ENCODE results near the gene TNFRSF25. TPM values are rescaled to one million over a fixed set of nuclear protein-coding genes. Genes with fewer than 3 reads are reported as not detected.

Gene TNFRSF25
- total and polyA plus RNA-seq, 4 donors: 4.9 to 19.8 (median 11.7) TPM

- H3K27me3 ChIP-seq (ENCODE audit: control insufficient read depth in 3 of 3, insufficient read depth in 3 of 3, low read length in 2 of 3): peaks cover 6 to 77% (median 64%) of the 10 kb centered on the region in 3 donors
- no peak within 1 kb of the TSS for H3K4me3 ChIP-seq
- DNase-seq (no peak), ATAC-seq (ENCODE audit: insufficient read depth, low FRiP score) (no peak)
- no peak within 1 kb of the TSS for H3K27ac ChIP-seq (ENCODE audit: low read depth in 1 of 2, low read length in 1 of 2)
- H3K36me3 ChIP-seq (ENCODE audit: control insufficient read depth in 4 of 4, insufficient read depth in 4 of 4, low read length in 4 of 4): no peaks in the 10 kb centered on the region
- WGBS, 2 donors: 1 to 2% methylated on average over 53 to 62 of the region's 62 CpGs
- H3K9me3 ChIP-seq (ENCODE audit: control insufficient read depth in 4 of 4, insufficient read depth in 3 of 4, low read length in 3 of 4): peaks cover 0 to 2% (median 0%) of the 10 kb centered on the region in 4 donors
- H3K9ac ChIP-seq (ENCODE audit: insufficient read depth in 1 of 2, low read length in 2 of 2): no peak within 1 kb of the TSS
- TF ChIP-seq, protein P1, sequence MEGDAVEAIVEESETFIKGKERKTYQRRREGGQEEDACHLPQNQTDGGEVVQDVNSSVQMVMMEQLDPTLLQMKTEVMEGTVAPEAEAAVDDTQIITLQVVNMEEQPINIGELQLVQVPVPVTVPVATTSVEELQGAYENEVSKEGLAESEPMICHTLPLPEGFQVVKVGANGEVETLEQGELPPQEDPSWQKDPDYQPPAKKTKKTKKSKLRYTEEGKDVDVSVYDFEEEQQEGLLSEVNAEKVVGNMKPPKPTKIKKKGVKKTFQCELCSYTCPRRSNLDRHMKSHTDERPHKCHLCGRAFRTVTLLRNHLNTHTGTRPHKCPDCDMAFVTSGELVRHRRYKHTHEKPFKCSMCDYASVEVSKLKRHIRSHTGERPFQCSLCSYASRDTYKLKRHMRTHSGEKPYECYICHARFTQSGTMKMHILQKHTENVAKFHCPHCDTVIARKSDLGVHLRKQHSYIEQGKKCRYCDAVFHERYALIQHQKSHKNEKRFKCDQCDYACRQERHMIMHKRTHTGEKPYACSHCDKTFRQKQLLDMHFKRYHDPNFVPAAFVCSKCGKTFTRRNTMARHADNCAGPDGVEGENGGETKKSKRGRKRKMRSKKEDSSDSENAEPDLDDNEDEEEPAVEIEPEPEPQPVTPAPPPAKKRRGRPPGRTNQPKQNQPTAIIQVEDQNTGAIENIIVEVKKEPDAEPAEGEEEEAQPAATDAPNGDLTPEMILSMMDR (IDR thresholded peaks at IDR 0.05; ENCODE audit: control extremely low read depth, extremely low read depth): no peak
- peaks cover 0 to 23% (median 7%) of the 10 kb centered on the region in 5 donors for H3K4me1 ChIP-seq (ENCODE audit: control insufficient read depth in 5 of 5, insufficient read depth in 5 of 5, low read length in 5 of 5)
Measured at GRCh38 chr1:6419804-6420453, 46.0 kb downstream of the TNFRSF25 start, which contains the start of gene HES2. Gene HES2, minus strand, starts transcription at chr1:6419919. Its CDS starts 99 bp downstream, at chr1:6419820.

DNA sequence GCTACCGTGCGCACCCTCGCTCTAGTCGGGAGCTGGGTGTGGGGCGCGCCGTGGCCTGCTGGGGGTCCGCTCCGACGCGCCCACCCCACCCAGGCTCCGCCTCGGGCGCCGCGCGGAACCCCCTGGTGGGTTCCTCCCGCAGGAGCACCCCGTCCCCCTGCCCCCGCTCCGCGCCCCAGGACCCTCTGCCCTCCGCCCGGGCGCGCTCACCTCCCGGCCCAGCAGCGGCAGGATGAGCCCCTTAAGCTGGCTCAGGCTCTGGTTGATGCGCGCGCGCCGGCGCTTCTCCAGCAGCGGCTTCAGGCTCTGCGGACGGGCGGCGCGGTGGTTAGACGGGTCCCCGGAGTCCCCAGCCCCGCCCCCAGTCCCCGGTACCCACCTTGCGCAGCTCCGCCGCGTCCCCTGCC, 46.6 kb downstream of the TNFRSF25 start:
- WGBS, 2 donors: 1 to 3% methylated on average over 38 to 48 of the region's 48 CpGs
- Histone ChIP-seq H3K9me3 (ENCODE audit: control insufficient read depth in 4 of 4, insufficient read depth in 3 of 4, low read length in 3 of 4) (no peaks in the 10 kb centered on the region), H3K9ac (ENCODE audit: insufficient read depth in 1 of 2, low read length in 2 of 2) (no peak overlapping the region), H3K4me1 (ENCODE audit: control insufficient read depth in 5 of 5, insufficient read depth in 5 of 5, low read length in 5 of 5) (peaks cover 0 to 21% (median 7%) of the 10 kb centered on the region in 5 donors), H3K27ac (ENCODE audit: low read depth in 1 of 2, low read length in 1 of 2) (no peak overlapping the region), H3K36me3 (ENCODE audit: control insufficient read depth in 4 of 4, insufficient read depth in 4 of 4, low read length in 4 of 4) (no peaks in the 10 kb centered on the region), H3K27me3 (ENCODE audit: control insufficient read depth in 3 of 3, insufficient read depth in 3 of 3, low read length in 2 of 3) (peaks cover 6 to 82% (median 69%) of the 10 kb centered on the region in 3 donors), H3K4me3 (no peak overlapping the region)
- no peak for ATAC-seq (ENCODE audit: insufficient read depth, low FRiP score)
- no peak for DNase-seq
- TF ChIP-seq, protein P1 (IDR thresholded peaks at IDR 0.05; ENCODE audit: control extremely low read depth, extremely low read depth): no peak

- 7 to 10% methylated on average over 65 to 69 of the region's 69 CpGs for WGBS, 2 donors
- H3K9ac ChIP-seq (ENCODE audit: insufficient read depth in 1 of 2, low read length in 2 of 2): no peak overlapping the region
- peaks cover 6 to 80% (median 64%) of the 10 kb centered on the region in 3 donors for H3K27me3 ChIP-seq (ENCODE audit: control insufficient read depth in 3 of 3, insufficient read depth in 3 of 3, low read length in 2 of 3)
- ATAC-seq (ENCODE audit: insufficient read depth, low FRiP score) (no peak), DNase-seq (no peak)
- H3K36me3 ChIP-seq (ENCODE audit: control insufficient read depth in 4 of 4, insufficient read depth in 4 of 4, low read length in 4 of 4): no peaks in the 10 kb centered on the region
- H3K27ac ChIP-seq (ENCODE audit: low read depth in 1 of 2, low read length in 1 of 2): no peak overlapping the region
- no peak overlapping the region for H3K4me3 ChIP-seq
- peaks cover 0 to 16% (median 7%) of the 10 kb centered on the region in 5 donors for H3K4me1 ChIP-seq (ENCODE audit: control insufficient read depth in 5 of 5, insufficient read depth in 5 of 5, low read length in 5 of 5)
- TF ChIP-seq, protein P1 (IDR thresholded peaks at IDR 0.05; ENCODE audit: control extremely low read depth, extremely low read depth): no peak
- no peaks in the 10 kb centered on the region for H3K9me3 ChIP-seq (ENCODE audit: control insufficient read depth in 4 of 4, insufficient read depth in 3 of 4, low read length in 3 of 4)
Measured at GRCh38 chr1:6418668-6419396, 47.1 kb downstream of the TNFRSF25 start.
